Neural cell (in vitro differentiated cells): ENCODE data around the gene EMC10. TPM values are rescaled to one million over a fixed set of nuclear protein-coding genes. Genes with fewer than 3 reads are reported as not detected.
"Not testable (repeated sequence)": the region's sequence is repeated elsewhere in the genome, so short reads cannot be mapped to it uniquely, and the experiment has no call there.

Experiments
- H2AFZ ChIP-seq: fragments of 200-600, 300-800 bp; sonication (generic), shearing (Covaris generic); 2 replicates; pipeline ENCODE4 v1.6.0; 2014; ENCODE audit warnings: low read depth, mild to moderate bottlenecking, antibody characterized with exemption, low read length, moderate library complexity
- H3F3A ChIP-seq: fragments of 200-600 bp; shearing (Covaris generic); 2 replicates; pipeline ENCODE4 v1.6.1; 2016; ENCODE audit warnings: mild to moderate bottlenecking, moderate library complexity, mixed read lengths, antibody characterized with exemption, low read length; ENCODE audit not compliant: insufficient read depth, poor library complexity, severe bottlenecking
- H3K27ac ChIP-seq: fragments of 200-600, 300-800 bp; sonication (generic), shearing (Covaris generic); 2 replicates; pipeline ENCODE4 v1.5.1; 2014; ENCODE audit warnings: mild to moderate bottlenecking, low read length, moderate library complexity
- H3K27me3 ChIP-seq: fragments of 300-800, 200-600 bp; sonication (generic), shearing (Covaris generic); 2 replicates; pipeline ENCODE4 v1.6.0; 2014; ENCODE audit warnings: mild to moderate bottlenecking, low read depth, low read length, moderate library complexity; ENCODE audit not compliant: insufficient read depth
- H3K36me3 ChIP-seq: fragments of 300-800, 200-600 bp; sonication (generic), shearing (Covaris generic); 2 replicates; pipeline ENCODE4 v1.5.1; 2014; ENCODE audit warnings: mild to moderate bottlenecking, antibody characterized with exemption, low read length, moderate library complexity; ENCODE audit not compliant: insufficient read depth
- H3K4me2 ChIP-seq: fragments of 300-800, 200-600 bp; sonication (generic), shearing (Covaris generic); 2 replicates; pipeline ENCODE4 v1.6.0; 2014; ENCODE audit warnings: mild to moderate bottlenecking, low read length
- H3K4me3 ChIP-seq: fragments of 300-800, 200-600 bp; sonication (generic), shearing (Covaris generic); 2 replicates; pipeline ENCODE4 v1.5.1; 2014; ENCODE audit warnings: mild to moderate bottlenecking, low read length, moderate library complexity
- H3K79me2 ChIP-seq: fragments of 200-600 bp; shearing (Covaris generic); replicated peaks from 2 replicates; pipeline ENCODE4 v1.6.0; 2014; ENCODE audit warnings: mild to moderate bottlenecking, low read length, moderate library complexity; ENCODE audit not compliant: insufficient read depth
- H3K9ac ChIP-seq: fragments of 300-800, 200-600 bp; sonication (generic), shearing (Covaris generic); 2 replicates; pipeline ENCODE4 v1.6.1; 2016; ENCODE audit warnings: mild to moderate bottlenecking, low read length, mixed read lengths
- H3K9me2 ChIP-seq: fragments of 200-600 bp; shearing (Covaris generic); 2 replicates; pipeline ENCODE4 v1.6.1; 2016; ENCODE audit warnings: mild to moderate bottlenecking, low read length, mixed read lengths; ENCODE audit not compliant: insufficient read depth
- H3K9me3 ChIP-seq: fragments of 200-600, 300-800 bp; sonication (generic), shearing (Covaris generic); 2 replicates; pipeline ENCODE4 v1.6.1; 2016; ENCODE audit warnings: mild to moderate bottlenecking, mixed run types, low read length, moderate library complexity, mixed read lengths
- H4K20me1 ChIP-seq: fragments of 200-600 bp; shearing (Covaris generic); 2 replicates; pipeline ENCODE4 v1.6.1; 2016; ENCODE audit warnings: mild to moderate bottlenecking, mixed run types; ENCODE audit not compliant: insufficient read depth
- EP300 ChIP-seq: fragments of 450-650 bp; conservative IDR thresholded peaks from 2 replicates; pipeline ENCODE4 v1.6.1; 2014; ENCODE audit warnings: antibody characterized with exemption, mild to moderate bottlenecking, moderate library complexity; ENCODE audit not compliant: poor library complexity, severe bottlenecking
- EZH2 ChIP-seq: fragments of 200-600, 300-800 bp; shearing (Covaris generic), sonication (generic); IDR thresholded peaks from 2 replicates; pipeline ENCODE4 v1.6.1; 2014; ENCODE audit warnings: antibody characterized with exemption, low read length, borderline replicate concordance, mild to moderate bottlenecking; ENCODE audit not compliant: insufficient read depth, poor library complexity, severe bottlenecking
- MXI1 ChIP-seq: fragments of 450-650 bp; conservative IDR thresholded peaks from 2 replicates; pipeline ENCODE4 v1.6.1; 2014; ENCODE audit warnings: antibody characterized with exemption, mild to moderate bottlenecking; ENCODE audit not compliant: poor library complexity, severe bottlenecking
- POLR2AphosphoS5 ChIP-seq: IDR thresholded peaks from 2 replicates; pipeline ENCODE4 v1.6.1; 2012
- RAD21 ChIP-seq: fragments of 450-650 bp; conservative IDR thresholded peaks from 2 replicates; pipeline ENCODE4 v1.6.1; 2014; ENCODE audit warnings: antibody characterized with exemption, mild to moderate bottlenecking, moderate library complexity
- SMC3 ChIP-seq: fragments of 450-650 bp; conservative IDR thresholded peaks from 2 replicates; pipeline ENCODE4 v1.6.1; 2014; ENCODE audit warnings: antibody characterized with exemption, mild to moderate bottlenecking, moderate library complexity; ENCODE audit not compliant: poor library complexity
- TAF1 ChIP-seq: IDR thresholded peaks from 2 replicates; pipeline ENCODE4 v1.6.1; 2012; ENCODE audit warnings: low read depth
- polyA plus RNA-seq: library from polyadenylated mRNA; depleted of rRNA; stranded (reverse); fragments of >200 nt; gene quantifications from 2 replicates; pipeline ENCODE4 v1.2.3, GENCODE V29; 2014
- TF ChIP-seq, protein P1 (sequence below): fragments of 450-650 bp; IDR thresholded peaks from 2 replicates; pipeline ENCODE4 v1.5.1; 2014; ENCODE audit warnings: antibody characterized with exemption, mild to moderate bottlenecking, moderate library complexity; ENCODE audit not compliant: poor library complexity, severe bottlenecking
- TF ChIP-seq, protein P2 (sequence below): IDR thresholded peaks from 2 replicates; pipeline ENCODE4 v1.6.1; 2012; ENCODE audit warnings: borderline replicate concordance

EMC10 gene
- polyA plus RNA-seq, 1 donor from 2014 or later: 233 TPM

DNA sequence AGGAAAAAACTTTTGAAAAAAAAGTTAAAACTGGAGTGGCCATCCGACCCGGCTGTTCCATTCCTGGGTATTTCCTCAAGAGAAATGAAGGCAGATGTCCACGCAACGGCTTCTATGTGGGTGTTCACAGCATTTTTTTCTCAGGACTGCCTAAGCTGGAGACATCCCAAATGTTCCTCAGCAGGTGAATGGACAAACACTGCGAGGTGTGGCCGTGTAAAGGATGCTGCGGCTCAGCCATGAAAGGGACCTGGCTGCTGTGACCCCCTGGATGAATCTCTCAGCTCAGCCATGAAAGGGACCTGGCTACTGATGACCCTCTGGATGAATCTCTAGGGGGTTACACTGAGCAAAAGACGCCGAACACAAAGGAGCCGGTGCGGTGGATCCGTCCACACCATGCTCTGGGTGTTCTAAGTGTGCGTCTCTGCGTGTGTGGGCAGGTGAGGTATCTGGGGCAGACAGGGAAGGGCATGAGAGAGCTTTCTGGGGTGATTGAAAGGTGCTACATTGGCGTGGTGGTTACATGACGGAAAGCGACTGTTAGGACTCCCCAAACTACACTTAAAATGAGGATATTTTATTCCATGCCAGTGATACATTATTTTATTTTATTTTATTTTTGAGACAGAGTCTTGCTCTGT is 44.6 kb downstream of the EMC10 start:
- H3K9me3 ChIP-seq: peaks cover 5% of the 10 kb centered on the region
- H3K9me2 ChIP-seq: no peaks in the 10 kb centered on the region
- no peak overlapping the region for H3K9ac ChIP-seq
- no peak overlapping the region for H3K4me2 ChIP-seq
- no peak overlapping the region for H3K4me3 ChIP-seq
- peaks cover 10% of the 10 kb centered on the region for H3K36me3 ChIP-seq
- H4K20me1 ChIP-seq: peaks cover 5% of the 10 kb centered on the region
- TF ChIP-seq SMC3 (no peak), POLR2AphosphoS5 (no peak), RAD21 (no peak), TAF1 (no peak), EP300 (no peak), MXI1 (no peak), EZH2 (no peak)
- TF ChIP-seq, protein P1, sequence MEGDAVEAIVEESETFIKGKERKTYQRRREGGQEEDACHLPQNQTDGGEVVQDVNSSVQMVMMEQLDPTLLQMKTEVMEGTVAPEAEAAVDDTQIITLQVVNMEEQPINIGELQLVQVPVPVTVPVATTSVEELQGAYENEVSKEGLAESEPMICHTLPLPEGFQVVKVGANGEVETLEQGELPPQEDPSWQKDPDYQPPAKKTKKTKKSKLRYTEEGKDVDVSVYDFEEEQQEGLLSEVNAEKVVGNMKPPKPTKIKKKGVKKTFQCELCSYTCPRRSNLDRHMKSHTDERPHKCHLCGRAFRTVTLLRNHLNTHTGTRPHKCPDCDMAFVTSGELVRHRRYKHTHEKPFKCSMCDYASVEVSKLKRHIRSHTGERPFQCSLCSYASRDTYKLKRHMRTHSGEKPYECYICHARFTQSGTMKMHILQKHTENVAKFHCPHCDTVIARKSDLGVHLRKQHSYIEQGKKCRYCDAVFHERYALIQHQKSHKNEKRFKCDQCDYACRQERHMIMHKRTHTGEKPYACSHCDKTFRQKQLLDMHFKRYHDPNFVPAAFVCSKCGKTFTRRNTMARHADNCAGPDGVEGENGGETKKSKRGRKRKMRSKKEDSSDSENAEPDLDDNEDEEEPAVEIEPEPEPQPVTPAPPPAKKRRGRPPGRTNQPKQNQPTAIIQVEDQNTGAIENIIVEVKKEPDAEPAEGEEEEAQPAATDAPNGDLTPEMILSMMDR: no peak
- TF ChIP-seq, protein P2, sequence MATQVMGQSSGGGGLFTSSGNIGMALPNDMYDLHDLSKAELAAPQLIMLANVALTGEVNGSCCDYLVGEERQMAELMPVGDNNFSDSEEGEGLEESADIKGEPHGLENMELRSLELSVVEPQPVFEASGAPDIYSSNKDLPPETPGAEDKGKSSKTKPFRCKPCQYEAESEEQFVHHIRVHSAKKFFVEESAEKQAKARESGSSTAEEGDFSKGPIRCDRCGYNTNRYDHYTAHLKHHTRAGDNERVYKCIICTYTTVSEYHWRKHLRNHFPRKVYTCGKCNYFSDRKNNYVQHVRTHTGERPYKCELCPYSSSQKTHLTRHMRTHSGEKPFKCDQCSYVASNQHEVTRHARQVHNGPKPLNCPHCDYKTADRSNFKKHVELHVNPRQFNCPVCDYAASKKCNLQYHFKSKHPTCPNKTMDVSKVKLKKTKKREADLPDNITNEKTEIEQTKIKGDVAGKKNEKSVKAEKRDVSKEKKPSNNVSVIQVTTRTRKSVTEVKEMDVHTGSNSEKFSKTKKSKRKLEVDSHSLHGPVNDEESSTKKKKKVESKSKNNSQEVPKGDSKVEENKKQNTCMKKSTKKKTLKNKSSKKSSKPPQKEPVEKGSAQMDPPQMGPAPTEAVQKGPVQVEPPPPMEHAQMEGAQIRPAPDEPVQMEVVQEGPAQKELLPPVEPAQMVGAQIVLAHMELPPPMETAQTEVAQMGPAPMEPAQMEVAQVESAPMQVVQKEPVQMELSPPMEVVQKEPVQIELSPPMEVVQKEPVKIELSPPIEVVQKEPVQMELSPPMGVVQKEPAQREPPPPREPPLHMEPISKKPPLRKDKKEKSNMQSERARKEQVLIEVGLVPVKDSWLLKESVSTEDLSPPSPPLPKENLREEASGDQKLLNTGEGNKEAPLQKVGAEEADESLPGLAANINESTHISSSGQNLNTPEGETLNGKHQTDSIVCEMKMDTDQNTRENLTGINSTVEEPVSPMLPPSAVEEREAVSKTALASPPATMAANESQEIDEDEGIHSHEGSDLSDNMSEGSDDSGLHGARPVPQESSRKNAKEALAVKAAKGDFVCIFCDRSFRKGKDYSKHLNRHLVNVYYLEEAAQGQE: no peak
- H3F3A ChIP-seq: no peaks in the 10 kb centered on the region
- H2AFZ ChIP-seq: no peak overlapping the region
- H3K27ac ChIP-seq: no peak overlapping the region
- no peaks in the 10 kb centered on the region for H3K27me3 ChIP-seq
- no peaks in the 10 kb centered on the region for H3K79me2 ChIP-seq

DNA sequence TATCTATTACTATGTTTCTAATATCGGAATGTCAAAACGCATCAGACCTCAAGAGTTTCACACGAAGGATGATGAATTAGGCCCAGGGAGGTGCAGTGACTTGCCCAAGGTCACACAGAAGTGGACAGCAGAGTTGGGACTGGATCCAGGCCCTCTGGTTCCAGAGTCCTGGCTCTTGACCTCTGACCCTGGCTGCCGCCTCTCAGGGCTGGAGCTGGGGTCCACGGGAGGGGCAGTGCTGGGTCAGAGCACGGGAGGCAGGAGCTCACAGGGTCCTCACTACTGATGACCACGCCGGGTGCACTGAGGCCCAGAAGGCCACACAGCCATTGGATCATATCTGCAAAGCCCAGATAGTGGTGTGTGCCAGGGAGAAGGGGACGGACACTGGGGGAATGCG is 46.6 kb downstream of the EMC10 start:
- Histone ChIP-seq H3K9me3 (peaks cover 5% of the 10 kb centered on the region), H2AFZ (no peak overlapping the region), H3F3A (no peaks in the 10 kb centered on the region), H3K9me2 (no peaks in the 10 kb centered on the region), H3K9ac (no peak overlapping the region), H3K4me3 (no peak overlapping the region), H3K27me3 (no peaks in the 10 kb centered on the region), H3K27ac (no peak overlapping the region), H3K36me3 (peaks cover 10% of the 10 kb centered on the region), H3K79me2 (peaks cover 2% of the 10 kb centered on the region), H4K20me1 (peaks cover 5% of the 10 kb centered on the region), H3K4me2 (no peak overlapping the region)
- TF ChIP-seq MXI1: no peak
- TF ChIP-seq SMC3: no peak
- TF ChIP-seq TAF1: no peak
- no peak for TF ChIP-seq POLR2AphosphoS5
- TF ChIP-seq, protein P1: no peak
- TF ChIP-seq, protein P2: no peak
- TF ChIP-seq EP300: no peak
- TF ChIP-seq EZH2: no peak
- TF ChIP-seq RAD21: no peak

- not testable (repeated sequence) for H3F3A ChIP-seq
Observed at GRCh38 chr19:50528052-50528451, 51.7 kb downstream of the EMC10 start.

More at GRCh38 chr19:50528052-50528451, 51.7 kb downstream of the EMC10 start:
- not testable (repeated sequence) for H3K4me2 ChIP-seq, H4K20me1 ChIP-seq, H3K9ac ChIP-seq, H3K36me3 ChIP-seq, H3K27me3 ChIP-seq, H3K27ac ChIP-seq, H3K4me3 ChIP-seq, H3K9me3 ChIP-seq, H2AFZ ChIP-seq, H3K9me2 ChIP-seq
- H3K79me2 ChIP-seq: peaks cover 12% of the 10 kb centered on the region
